ENCODE data around the gene GBP5.

DNA sequence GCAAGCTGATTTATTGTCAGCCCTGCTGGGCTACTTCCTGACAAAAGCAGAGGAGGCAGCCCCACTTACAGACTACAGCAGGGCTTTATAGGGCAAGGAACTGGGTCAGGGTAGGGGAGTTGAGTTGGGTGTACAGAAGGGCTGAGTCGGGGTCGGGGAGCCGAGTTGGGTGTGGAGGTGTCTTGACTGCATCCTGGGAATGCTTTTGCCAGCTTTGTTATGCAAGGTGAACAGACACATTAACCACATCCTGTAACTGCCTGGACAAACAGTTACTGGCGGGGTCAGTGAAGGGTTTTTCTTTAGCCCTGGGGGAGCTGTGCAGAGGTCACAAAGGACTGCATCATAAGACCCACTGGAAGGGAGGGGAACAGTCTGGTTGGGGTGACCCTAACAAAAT lies 39.1 kb upstream of the GBP5 start:
- TF ChIP-seq POLR2A (IDR thresholded peaks at IDR 0.05; ENCODE audit: low read depth, low read length) = no peak
- no peak for TF ChIP-seq POLR2AphosphoS5 (IDR thresholded peaks at IDR 0.05; ENCODE audit: low read depth, low read length)
- TF ChIP-seq TAF1 (IDR thresholded peaks at IDR 0.05; ENCODE audit: borderline replicate concordance, low read depth, low read length) = no peak
